Limb (tissue), 2 donors: ENCODE data around the gene CSPG5.

Source experiments
- DNase-seq, 2 donors: peaks; one replicate each; pipeline ENCODE4 v3.0.0-alpha.2; 2016; ENCODE audit errors: extremely low spot score in 2 of 2

Gene CSPG5

GRCh38 chr3:47540281-47540680 is 38.4 kb downstream of the CSPG5 start:
- DNase-seq = no peak

GRCh38 chr3:47536967-47537366 is 41.7 kb downstream of the CSPG5 start:
- DNase-seq = no peak

GRCh38 chr3:47536221-47536891 is 42.3 kb downstream of the CSPG5 start:
- no peak for DNase-seq

- DNase-seq = no peak
Measured at GRCh38 chr3:47533996-47534454, 44.6 kb downstream of the CSPG5 start.

GRCh38 chr3:47533481-47533880 is 45.2 kb downstream of the CSPG5 start:
- DNase-seq = no peak

GRCh38 chr3:47527952-47528725 is 50.5 kb downstream of the CSPG5 start:
- no peak for DNase-seq

GRCh38 chr3:47525617-47526016 is 53.0 kb downstream of the CSPG5 start:
- DNase-seq = no peak

- DNase-seq = no peak
Measured at GRCh38 chr3:47523310-47524073, 55.2 kb downstream of the CSPG5 start.

GRCh38 chr3:47522082-47522987 is 56.3 kb downstream of the CSPG5 start:
- peak; percentile 87 to 90 for DNase-seq

- no peak for DNase-seq
Measured at GRCh38 chr3:47520756-47521155, 57.9 kb downstream of the CSPG5 start.

GRCh38 chr3:47517937-47518336 is 60.7 kb downstream of the CSPG5 start:
- no peak for DNase-seq

GRCh38 chr3:47515864-47516319 is 62.8 kb downstream of the CSPG5 start:
- no peak for DNase-seq

GRCh38 chr3:47515100-47515499 is 63.6 kb downstream of the CSPG5 start:
- no peak for DNase-seq

- DNase-seq = peak; percentile 97 to 98
Measured at GRCh38 chr3:47513125-47513929, 65.3 kb downstream of the CSPG5 start, which contains the start of gene ELP6. Gene ELP6 (minus strand): TSS chr3:47513712. CDS start chr3:47513590, 122 bp downstream.

GRCh38 chr3:47512416-47513124 is 66.1 kb downstream of the CSPG5 start:
- DNase-seq = peak; percentile 10 to 57
